GM12801 (cell line): ENCODE results near the gene SNAI3.

Experiments
- CTCF ChIP-seq: IDR thresholded peaks from one replicate; pipeline ENCODE4 v1.5.1; 2011; ENCODE audit warnings: control low read depth; ENCODE audit not compliant: insufficient read length; ENCODE audit errors: extremely low read depth

The SNAI3 gene

GRCh38 chr16:88645455-88645854, 40.9 kb downstream of the SNAI3 start:
- TF ChIP-seq CTCF: no peak

GRCh38 chr16:88643644-88643932, 42.7 kb downstream of the SNAI3 start:
- no peak for TF ChIP-seq CTCF

GRCh38 chr16:88642881-88643643, 43.2 kb downstream of the SNAI3 start:
- TF ChIP-seq CTCF: no peak

GRCh38 chr16:88640498-88641247, 45.6 kb downstream of the SNAI3 start:
- TF ChIP-seq CTCF: no peak

- TF ChIP-seq CTCF: no peak
Observed at GRCh38 chr16:88640039-88640495, 46.2 kb downstream of the SNAI3 start.

GRCh38 chr16:88639231-88640038, 46.9 kb downstream of the SNAI3 start:
- no peak for TF ChIP-seq CTCF
